NCI-H2107 treated with DMSO at 0.1 percent for 48 hours (cell line): ENCODE results near the gene SGPP2.
"Not testable (repeated sequence)": the region's sequence is repeated elsewhere in the genome, so short reads cannot be mapped to it uniquely, and the experiment has no call there.

Experiments
- DNase-seq: peaks from one replicate; lab custom pipeline; 2025; ENCODE audit not compliant: unreplicated experiment; lab: John Stamatoyannopoulos, UW

The SGPP2 gene

GRCh38 chr2:222575618-222576017, 151.3 kb downstream of the SGPP2 start:
- no peak for DNase-seq

GRCh38 chr2:222576171-222577081, 152.1 kb downstream of the SGPP2 start:
- no peak for DNase-seq

- DNase-seq = no peak
These were observed 153.0 kb downstream of the SGPP2 start for GRCh38 chr2:222577341-222577740.

- DNase-seq = no peak
These were observed 158.6 kb downstream of the SGPP2 start for GRCh38 chr2:222582928-222583327.

- not testable (repeated sequence) for DNase-seq
These were observed 160.2 kb downstream of the SGPP2 start for GRCh38 chr2:222584589-222584988.

- no peak for DNase-seq
These were observed 167.3 kb downstream of the SGPP2 start for GRCh38 chr2:222591661-222592060.

- DNase-seq = no peak
These were observed 167.8 kb downstream of the SGPP2 start for GRCh38 chr2:222592176-222592575.

GRCh38 chr2:222594679-222595078, 170.3 kb downstream of the SGPP2 start:
- DNase-seq = no peak

GRCh38 chr2:222595581-222595980, 171.2 kb downstream of the SGPP2 start:
- no peak for DNase-seq

GRCh38 chr2:222598611-222599010, 174.3 kb downstream of the SGPP2 start:
- DNase-seq = no peak

GRCh38 chr2:222603501-222603900, 179.2 kb downstream of the SGPP2 start:
- DNase-seq = no peak

GRCh38 chr2:222604749-222605515, 180.6 kb downstream of the SGPP2 start:
- DNase-seq = no peak

- no peak for DNase-seq
These were observed 182.0 kb downstream of the SGPP2 start for GRCh38 chr2:222606306-222606705.

- DNase-seq = no peak
These were observed 183.7 kb downstream of the SGPP2 start for GRCh38 chr2:222608081-222608480.

GRCh38 chr2:222609381-222609780, 185.0 kb downstream of the SGPP2 start:
- DNase-seq = no peak
